Stomach smooth muscle (tissue), 2 donors: Measurements from ENCODE around the gene SNAP23.

ENCODE experiments used
- H3K27ac ChIP-seq: one replicate; pipeline ENCODE4 v1.7.0; 2013; ENCODE audit warnings: mild to moderate bottlenecking, low read length, inconsistent platforms
- H3K27me3 ChIP-seq, 2 donors: one replicate each; pipeline ENCODE4 v1.7.0; 2013; ENCODE audit warnings: low read length in 2 of 2; ENCODE audit not compliant: insufficient read depth in 2 of 2, control insufficient read depth in 1 of 2
- H3K36me3 ChIP-seq, 2 donors: one replicate each; pipeline ENCODE4 v1.7.0; 2013; ENCODE audit warnings: low read length in 2 of 2; ENCODE audit not compliant: control insufficient read depth in 2 of 2, insufficient read depth in 2 of 2
- H3K4me1 ChIP-seq: one replicate; pipeline ENCODE4 v1.7.0; 2013; ENCODE audit warnings: low read length; ENCODE audit not compliant: control insufficient read depth, insufficient read depth
- H3K4me3 ChIP-seq, 2 donors: one replicate each; pipeline ENCODE4 v1.7.0; 2013; ENCODE audit warnings: low read length in 2 of 2
- H3K9ac ChIP-seq, 2 donors: one replicate each; pipeline ENCODE4 v1.7.0; 2013; ENCODE audit warnings: low read length in 2 of 2, mild to moderate bottlenecking in 1 of 2
- H3K9me3 ChIP-seq, 2 donors: one replicate each; pipeline ENCODE4 v1.7.0; 2013; ENCODE audit warnings: low read length in 2 of 2; ENCODE audit not compliant: control insufficient read depth in 2 of 2
- donor health status: healthy.
- donor health status: Pancreatic carcinoma.

SNAP23 gene

DNA sequence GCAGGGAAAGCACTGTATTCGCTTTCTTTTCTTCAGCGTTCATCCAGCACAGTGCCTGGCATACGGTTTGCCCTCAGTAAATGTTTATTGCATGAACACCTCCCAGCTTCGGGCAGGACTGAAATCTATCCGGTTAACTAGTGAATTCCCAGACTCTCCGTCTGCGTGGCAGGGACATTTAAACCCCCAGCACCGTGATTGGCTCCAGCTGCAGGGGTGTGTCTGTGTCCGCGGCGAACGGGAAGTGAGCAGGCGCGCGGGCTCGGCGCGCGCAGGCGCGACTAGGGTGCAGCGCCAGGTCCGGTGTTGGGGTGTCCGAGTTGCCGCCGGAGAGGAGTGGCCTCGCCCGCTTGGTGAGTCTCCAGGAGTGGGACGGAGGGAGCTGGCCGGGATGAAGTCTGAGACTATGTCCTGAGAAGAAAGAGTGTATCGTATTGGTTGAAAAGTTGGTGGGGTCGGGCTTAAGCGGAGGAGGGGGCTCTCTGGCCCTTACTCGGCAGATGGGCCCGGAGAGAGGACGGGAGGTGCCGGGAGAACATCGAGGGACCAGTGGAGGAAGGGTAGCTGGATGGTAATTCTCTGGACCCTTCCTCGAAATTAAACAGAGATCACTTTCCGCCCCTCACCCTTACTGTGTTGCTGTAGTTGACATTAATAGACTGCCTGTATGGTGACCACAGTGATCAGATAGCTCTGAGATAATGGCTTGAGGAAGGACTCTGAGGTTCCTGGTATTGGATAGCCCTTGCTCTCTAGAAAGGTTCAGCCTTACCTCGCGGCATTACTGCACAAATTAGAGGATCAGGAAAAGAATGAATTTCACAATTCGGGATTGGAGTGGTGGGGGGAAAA lies at the start of gene SNAP23:
SNAP23 (plus strand) TSS at position 274 of the 852 bp plus-strand sequence. CDS start 16,213 bp downstream, outside the sequence.
- Histone ChIP-seq H3K9ac (peak within 1 kb of the TSS; percentile 92 to 96), H3K4me1 (peaks cover 15% of the 10 kb centered on the region), H3K4me3 (peak within 1 kb of the TSS; percentile 94 to 96), H3K36me3 (no peaks in the 10 kb centered on the region), H3K27ac (peak within 1 kb of the TSS; percentile 64), H3K27me3 (no peaks in the 10 kb centered on the region), H3K9me3 (no peaks in the 10 kb centered on the region)

DNA sequence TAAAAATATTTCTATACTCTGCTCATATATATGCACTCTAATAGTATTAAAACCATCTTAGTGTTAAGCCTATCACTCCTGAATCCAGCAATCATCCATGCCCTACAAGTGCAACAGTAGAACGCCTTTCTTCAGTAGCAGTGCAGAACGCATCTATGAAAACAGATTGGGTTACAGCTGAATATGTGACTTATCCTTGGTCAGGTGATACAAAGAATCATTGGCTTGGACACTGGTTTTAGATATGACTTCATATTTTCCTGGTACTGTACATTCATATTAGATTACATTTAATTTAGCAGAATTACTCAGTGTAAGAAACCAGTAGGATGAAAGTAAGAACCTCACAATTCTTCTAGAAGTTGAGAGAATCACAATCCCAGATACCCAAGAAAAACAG lies 47.8 kb upstream of the SNAP23 start:
- no peaks in the 10 kb centered on the region for H3K27me3 ChIP-seq
- H3K9me3 ChIP-seq: no peaks in the 10 kb centered on the region
- no peak overlapping the region for H3K4me3 ChIP-seq
- peaks cover 36 to 43% of the 10 kb centered on the region in 2 donors for H3K36me3 ChIP-seq
- H3K4me1 ChIP-seq: no peaks in the 10 kb centered on the region
- H3K27ac ChIP-seq: no peak overlapping the region
- H3K9ac ChIP-seq: peak overlapping the region in 1 of 2 donors; percentile 3

DNA sequence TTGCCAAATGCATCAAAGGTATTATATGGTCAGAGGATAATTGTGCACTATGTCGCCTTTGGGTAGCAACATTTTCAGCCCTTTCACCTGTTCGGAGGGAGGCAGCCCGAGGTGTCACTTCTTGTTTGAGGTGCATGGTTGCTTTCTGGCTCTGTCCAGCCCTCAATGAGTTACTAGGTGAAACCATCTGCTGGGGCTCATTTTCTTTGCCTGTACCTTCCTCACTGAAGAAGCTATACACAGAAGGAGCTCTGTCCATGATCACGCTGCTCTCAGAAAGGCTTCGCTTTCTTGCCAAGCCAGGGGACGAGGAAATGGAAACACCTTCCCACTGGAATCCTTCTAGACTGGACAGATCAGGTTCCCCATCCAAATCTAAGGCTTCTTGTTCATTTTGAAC lies 47.2 kb upstream of the SNAP23 start:
- Histone ChIP-seq H3K4me3 (no peak overlapping the region), H3K9me3 (no peaks in the 10 kb centered on the region), H3K27me3 (no peaks in the 10 kb centered on the region), H3K4me1 (no peaks in the 10 kb centered on the region), H3K9ac (no peak overlapping the region), H3K27ac (no peak overlapping the region), H3K36me3 (peaks cover 36 to 43% of the 10 kb centered on the region in 2 donors)

DNA sequence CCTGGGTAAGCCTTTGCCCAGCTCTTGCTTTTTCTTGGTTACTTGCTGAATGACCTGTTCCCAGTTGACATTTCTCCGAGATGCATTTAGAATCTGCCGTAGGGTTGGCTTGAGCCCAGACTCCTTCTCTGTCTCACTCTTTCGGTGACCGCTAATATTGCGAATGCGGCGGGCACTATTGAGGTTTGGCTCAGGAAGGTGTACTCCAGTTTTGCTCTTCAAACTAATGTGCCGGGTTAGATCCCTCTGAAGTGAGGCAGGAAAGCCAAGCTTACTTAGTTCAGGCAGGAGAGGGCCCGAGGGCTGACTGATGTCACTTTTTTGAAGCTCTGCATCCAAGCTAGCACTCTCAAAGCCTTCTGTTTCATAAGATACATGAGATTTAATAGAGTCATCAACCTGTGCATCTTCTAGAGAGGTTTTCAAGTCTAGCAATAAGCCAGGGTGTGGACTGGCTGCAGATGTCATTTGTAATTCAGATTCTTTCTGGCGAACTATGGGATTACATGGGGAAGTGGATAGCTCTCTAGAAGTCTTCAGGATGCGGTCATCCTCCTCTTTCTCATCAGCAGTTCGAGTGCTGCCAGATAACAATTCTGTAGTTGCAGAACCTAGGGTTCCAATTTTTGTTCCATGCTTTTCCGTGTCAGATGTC lies 45.5 kb upstream of the SNAP23 start:
- H3K36me3 ChIP-seq: peaks cover 31 to 35% of the 10 kb centered on the region in 2 donors
- H3K4me1 ChIP-seq: no peaks in the 10 kb centered on the region
- H3K27me3 ChIP-seq: no peaks in the 10 kb centered on the region
- no peak overlapping the region for H3K9ac ChIP-seq
- no peaks in the 10 kb centered on the region for H3K9me3 ChIP-seq
- H3K27ac ChIP-seq: no peak overlapping the region
- no peak overlapping the region for H3K4me3 ChIP-seq

DNA sequence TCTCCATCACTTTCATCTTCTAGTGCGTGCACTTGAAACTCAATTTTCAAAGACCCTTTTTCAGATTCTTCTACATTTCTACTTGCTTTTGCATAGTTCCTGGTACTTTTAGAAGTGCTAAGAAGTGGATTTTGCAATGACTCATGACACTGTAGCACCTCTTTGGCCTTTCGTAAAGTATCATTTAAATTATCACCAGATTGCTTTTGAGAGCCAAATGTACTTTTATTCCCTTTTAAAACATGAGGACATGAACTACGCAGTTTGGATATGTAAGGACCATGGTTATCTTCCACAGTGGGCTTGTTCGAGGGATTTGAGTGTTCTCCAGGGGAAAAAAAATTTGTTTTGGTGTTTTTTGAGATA lies 45.0 kb upstream of the SNAP23 start:
- Histone ChIP-seq H3K4me3 (no peak overlapping the region), H3K4me1 (no peaks in the 10 kb centered on the region), H3K36me3 (peaks cover 28 to 35% of the 10 kb centered on the region in 2 donors), H3K9me3 (no peaks in the 10 kb centered on the region), H3K27me3 (no peaks in the 10 kb centered on the region), H3K9ac (no peak overlapping the region), H3K27ac (no peak overlapping the region)

DNA sequence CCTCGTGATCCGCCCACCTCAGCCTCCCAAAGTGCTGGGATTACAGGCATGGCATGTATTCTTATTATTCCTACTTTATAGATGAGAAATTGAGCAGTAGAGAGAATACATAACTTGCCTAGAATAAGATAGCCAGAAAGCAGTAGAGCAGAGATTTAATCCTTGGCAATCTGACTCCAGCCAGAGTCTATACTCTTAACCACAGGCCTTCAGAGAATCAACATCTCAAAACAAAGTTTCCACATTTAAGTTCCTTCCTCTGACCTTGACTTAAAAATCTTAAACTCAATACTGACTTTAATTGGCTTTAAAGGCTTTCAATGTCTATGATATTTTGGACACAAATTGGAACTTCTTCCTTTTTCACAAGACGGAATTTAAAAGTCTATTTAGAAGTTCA lies 41.6 kb upstream of the SNAP23 start:
- no peaks in the 10 kb centered on the region for H3K9me3 ChIP-seq
- peaks cover 9% of the 10 kb centered on the region for H3K4me1 ChIP-seq
- no peaks in the 10 kb centered on the region for H3K27me3 ChIP-seq
- H3K27ac ChIP-seq: no peak overlapping the region
- H3K4me3 ChIP-seq: no peak overlapping the region
- no peak overlapping the region for H3K9ac ChIP-seq
- H3K36me3 ChIP-seq: peaks cover 20% of the 10 kb centered on the region in 2 donors

DNA sequence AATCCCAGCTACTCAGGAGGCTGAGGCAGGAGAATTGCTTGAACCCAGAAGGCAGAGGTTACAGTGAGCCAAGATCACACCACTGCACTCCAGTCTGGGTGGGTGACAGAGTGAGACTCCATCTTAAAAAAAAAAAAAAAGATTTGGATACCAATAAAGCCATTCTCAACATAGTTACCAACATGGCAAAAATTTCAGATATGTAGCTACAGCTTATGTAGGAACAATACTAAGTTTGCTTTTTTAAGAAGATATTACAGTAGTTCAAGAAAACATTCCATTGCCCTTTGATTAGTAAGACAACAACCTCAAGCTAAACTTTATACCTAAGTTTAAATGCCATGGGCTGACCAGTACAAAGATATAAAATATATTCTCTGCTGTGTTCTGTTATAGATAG lies 38.9 kb upstream of the SNAP23 start:
- H3K36me3 ChIP-seq: peaks cover 2 to 3% of the 10 kb centered on the region in 2 donors
- H3K4me1 ChIP-seq: peaks cover 9% of the 10 kb centered on the region
- H3K4me3 ChIP-seq: peak overlapping the region; percentile 46 to 72
- peak overlapping the region; percentile 85 for H3K27ac ChIP-seq
- H3K27me3 ChIP-seq: no peaks in the 10 kb centered on the region
- H3K9ac ChIP-seq: peak overlapping the region in 1 of 2 donors; percentile 38
- no peaks in the 10 kb centered on the region for H3K9me3 ChIP-seq

DNA sequence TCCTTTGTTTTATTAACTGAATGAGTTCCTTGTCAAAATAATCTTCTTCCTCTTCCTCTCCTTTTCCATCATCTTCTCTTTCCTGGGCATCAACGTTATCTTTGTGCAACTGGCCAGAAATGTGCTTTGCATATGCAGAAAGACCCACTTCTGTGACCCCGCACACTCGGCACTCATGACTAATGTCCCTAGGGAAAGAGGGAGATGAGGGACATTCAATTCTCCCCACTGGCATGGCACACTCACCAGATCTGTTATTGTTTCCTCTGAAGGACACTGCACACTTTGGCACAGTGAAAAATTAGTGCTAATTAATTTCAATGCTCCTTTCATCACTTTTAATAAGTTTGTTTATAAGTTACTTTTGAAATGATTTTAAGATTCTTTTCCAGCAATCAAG lies 38.5 kb upstream of the SNAP23 start:
- Histone ChIP-seq H3K9me3 (no peaks in the 10 kb centered on the region), H3K9ac (peak overlapping the region in 1 of 2 donors; percentile 38), H3K4me3 (peak overlapping the region; percentile 46 to 72), H3K36me3 (no peaks in the 10 kb centered on the region), H3K27ac (peak overlapping the region; percentile 85), H3K4me1 (peaks cover 9% of the 10 kb centered on the region), H3K27me3 (no peaks in the 10 kb centered on the region)

DNA sequence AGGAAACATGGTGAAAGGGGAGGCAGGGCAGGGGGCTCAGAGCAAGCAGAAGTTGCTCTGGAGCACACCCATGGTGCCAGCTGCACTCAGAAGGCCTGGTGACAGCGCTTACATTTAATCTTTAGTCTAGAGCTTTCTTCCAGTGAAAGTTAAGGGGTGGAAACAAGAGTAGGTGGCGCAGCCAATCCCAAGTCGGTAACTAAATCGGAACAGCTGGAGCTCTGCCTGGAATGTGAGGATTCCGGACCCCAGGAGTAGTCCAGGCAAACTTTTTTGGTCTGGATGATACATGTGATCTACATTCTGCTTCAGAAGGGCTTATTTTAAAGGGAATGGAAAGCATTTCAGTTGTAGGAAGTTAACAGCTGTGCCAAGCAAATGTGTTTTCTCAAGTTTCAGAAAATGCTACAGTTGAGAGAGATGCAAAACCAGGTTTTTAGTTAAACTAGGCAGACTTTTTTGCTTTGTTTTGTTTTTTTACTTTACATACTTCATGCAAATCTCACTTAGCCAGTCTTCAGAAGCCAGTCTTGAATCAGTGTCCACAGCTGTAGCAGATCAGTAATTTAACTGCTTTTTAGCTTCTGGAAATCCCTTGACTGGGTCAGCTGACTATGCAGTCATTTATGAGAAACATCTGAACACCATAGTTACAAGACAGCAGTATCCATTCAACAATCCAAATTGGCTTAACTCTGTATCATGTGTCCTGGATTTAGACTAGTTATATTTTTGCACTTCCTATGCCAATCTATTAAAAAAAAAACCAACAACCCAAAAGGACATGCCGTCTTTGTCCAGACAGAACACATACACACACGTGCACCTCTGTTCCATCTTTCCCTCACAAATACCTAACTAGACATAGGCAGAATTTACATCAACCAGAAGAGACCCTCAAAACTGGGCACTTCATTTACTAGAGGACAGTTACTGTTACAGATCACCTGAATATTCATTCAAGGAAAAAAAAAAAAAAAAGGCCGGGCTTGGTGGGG lies 37.7 kb upstream of the SNAP23 start:
- H3K36me3 ChIP-seq: no peaks in the 10 kb centered on the region
- no peaks in the 10 kb centered on the region for H3K27me3 ChIP-seq
- peak overlapping the region; percentile 38 to 60 for H3K9ac ChIP-seq
- H3K4me1 ChIP-seq: peaks cover 9% of the 10 kb centered on the region
- H3K9me3 ChIP-seq: no peaks in the 10 kb centered on the region
- peak overlapping the region; percentile 46 to 72 for H3K4me3 ChIP-seq
- peak overlapping the region; percentile 85 for H3K27ac ChIP-seq

DNA sequence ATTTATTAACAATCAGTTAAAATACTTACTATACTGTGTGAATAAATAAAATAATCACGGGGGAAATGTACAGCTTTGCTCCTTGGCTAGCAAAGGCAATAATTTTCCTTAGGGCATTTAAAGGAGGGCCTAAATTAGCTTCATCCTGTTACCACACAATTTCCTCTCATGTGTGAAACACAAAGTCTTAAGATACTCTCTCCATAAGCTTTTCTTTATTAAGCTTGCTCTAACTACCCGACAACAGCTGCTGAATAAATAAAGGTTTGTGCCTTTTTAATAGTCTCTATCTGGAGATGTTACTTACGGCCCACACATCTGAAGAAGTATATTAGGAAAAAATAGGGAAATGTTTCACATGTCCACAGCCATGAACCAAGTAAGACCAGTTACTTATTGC lies 34.2 kb upstream of the SNAP23 start:
- H3K36me3 ChIP-seq: peaks cover 2 to 5% of the 10 kb centered on the region in 2 donors
- H3K27ac ChIP-seq: no peak overlapping the region
- H3K9ac ChIP-seq: no peak overlapping the region
- no peaks in the 10 kb centered on the region for H3K9me3 ChIP-seq
- no peak overlapping the region for H3K4me3 ChIP-seq
- H3K4me1 ChIP-seq: peaks cover 9% of the 10 kb centered on the region
- H3K27me3 ChIP-seq: no peaks in the 10 kb centered on the region
